Coronary artery (tissue), 2 donors: ENCODE measurements around the gene TAF4B.
"Not testable (repeated sequence)": the region's sequence is repeated elsewhere in the genome, so short reads cannot be mapped to it uniquely, and the experiment has no call there.

ENCODE experiments used
- DNase-seq: peaks from one replicate; pipeline ENCODE4 v3.0.0-alpha.2; 2017; ENCODE audit warnings: low spot score
- H3K27ac ChIP-seq, 2 donors: fragments of 200-600 bp; sonication (generic); one replicate each; pipeline ENCODE4 v1.5.1; 2016 to 2019
- H3K4me3 ChIP-seq: fragments of 200-600 bp; sonication (generic); 2 replicates; pipeline ENCODE4 v1.5.1; 2016; ENCODE audit warnings: mild to moderate bottlenecking, moderate library complexity
- CTCF ChIP-seq: fragments of 200-600 bp; sonication (generic); IDR thresholded peaks from one replicate; pipeline ENCODE4 v1.5.1; 2019; ENCODE audit warnings: antibody characterized with exemption

Gene TAF4B

GRCh38 chr18:26356045-26356785, 130.0 kb downstream of the TAF4B start:
- Histone ChIP-seq H3K27ac (no peak overlapping the region), H3K4me3 (no peak overlapping the region)
- no peak for DNase-seq
- TF ChIP-seq CTCF = no peak

GRCh38 chr18:26357960-26358359, 131.7 kb downstream of the TAF4B start:
- Histone ChIP-seq H3K27ac (no peak overlapping the region), H3K4me3 (no peak overlapping the region)
- TF ChIP-seq CTCF = no peak
- no peak for DNase-seq

GRCh38 chr18:26362021-26362420, 135.8 kb downstream of the TAF4B start:
- no peak overlapping the region for H3K4me3 ChIP-seq
- H3K27ac ChIP-seq = no peak overlapping the region
- TF ChIP-seq CTCF = no peak
- DNase-seq = no peak

GRCh38 chr18:26367425-26367824, 141.2 kb downstream of the TAF4B start:
- Histone ChIP-seq H3K27ac (no peak overlapping the region), H3K4me3 (no peak overlapping the region)
- no peak for DNase-seq
- no peak for TF ChIP-seq CTCF

- H3K27ac ChIP-seq = no peak overlapping the region
- TF ChIP-seq CTCF = no peak
- no peak overlapping the region for H3K4me3 ChIP-seq
- no peak for DNase-seq
Measured at GRCh38 chr18:26370037-26370436, 143.8 kb downstream of the TAF4B start.

GRCh38 chr18:26376105-26376504, 149.9 kb downstream of the TAF4B start:
- Histone ChIP-seq H3K4me3 (no peak overlapping the region), H3K27ac (no peak overlapping the region)
- no peak for TF ChIP-seq CTCF
- no peak for DNase-seq

- Histone ChIP-seq H3K27ac (no peak overlapping the region), H3K4me3 (no peak overlapping the region)
- no peak for TF ChIP-seq CTCF
- no peak for DNase-seq
Measured at GRCh38 chr18:26378701-26379100, 152.5 kb downstream of the TAF4B start.

GRCh38 chr18:26381555-26381954, 155.3 kb downstream of the TAF4B start:
- not testable (repeated sequence) for DNase-seq, H3K27ac ChIP-seq

More at GRCh38 chr18:26381555-26381954, 155.3 kb downstream of the TAF4B start:
- H3K4me3 ChIP-seq = not testable (repeated sequence)
